Calu3 (cell line): ENCODE measurements around the gene ADAMTS10. TPM values are rescaled to one million over a fixed set of nuclear protein-coding genes. Genes with fewer than 3 reads are reported as not detected.
A peak's percentile ranks its signal among the peaks of the same experiment; 100 is the strongest.
"Not testable (repeated sequence)": the region's sequence is repeated elsewhere in the genome, so short reads cannot be mapped to it uniquely, and the experiment has no call there.

Source experiments
- BruUV-seq: library from RNA; stranded (reverse); fragments of 400-500 nt; replicated peaks from 2 replicates; lab custom pipeline; 2021; lab: Mats Ljungman, UMichigan
- CTCF ChIA-PET: fragments of 300-600 bp; sonication (Branson Sonifier 250); formaldehyde crosslinking; loops from one replicate; lab custom pipeline; 2022; ENCODE audit warnings: antibody characterized with exemption; lab: Charles Lee
- DNase-seq: peaks from one replicate; pipeline ENCODE4 v3.0.0; 2022
- H3K27ac Mint-ChIP-seq: one replicate; pipeline ENCODE4 v1.8.0; 2022; ENCODE audit warnings: mixed read lengths; ENCODE audit not compliant: unreplicated experiment
- H3K27me3 Mint-ChIP-seq: one replicate; pipeline ENCODE4 v1.8.0; 2022; ENCODE audit warnings: mixed read lengths; ENCODE audit not compliant: unreplicated experiment
- H3K36me3 Mint-ChIP-seq: one replicate; pipeline ENCODE4 v1.8.0; 2022; ENCODE audit warnings: mild to moderate bottlenecking, moderate library complexity, mixed read lengths; ENCODE audit not compliant: insufficient read depth, unreplicated experiment
- H3K4me1 Mint-ChIP-seq: one replicate; pipeline ENCODE4 v1.8.0; 2022; ENCODE audit warnings: mild to moderate bottlenecking, low read depth, mixed read lengths; ENCODE audit not compliant: unreplicated experiment
- H3K4me3 Mint-ChIP-seq: one replicate; pipeline ENCODE4 v1.8.0; 2022; ENCODE audit warnings: mild to moderate bottlenecking, low read depth, moderate library complexity, mixed read lengths; ENCODE audit not compliant: unreplicated experiment
- H3K9me3 Mint-ChIP-seq: one replicate; pipeline ENCODE4 v1.8.0; 2022; ENCODE audit warnings: low read depth, mixed read lengths; ENCODE audit not compliant: unreplicated experiment
- CTCF ChIP-seq: fragments of 200-600 bp; IDR thresholded peaks from one replicate; pipeline ENCODE4 v1.8.0; 2022; ENCODE audit warnings: antibody characterized with exemption; ENCODE audit not compliant: unreplicated experiment
- intact Hi-C: fragments of 100-400 bp; cut with micrococcal nuclease; formaldehyde crosslinking; loops from one replicate; pipeline ENCODE4 v1.10.0; 2022; ENCODE audit not compliant: unreplicated experiment
- total RNA-seq: library from RNA; stranded (reverse); gene quantifications from 2 replicates; pipeline ENCODE4 v1.2.3, GENCODE V29; 2022

Gene ADAMTS10
- total RNA-seq, 1 experiment from 2014 or later, result not detected

- DNase-seq, result no peak
- TF ChIP-seq CTCF, result no peak
- no TSS peak for BruUV-seq
- Mint-ChIP-seq H3K27me3 (peaks cover 43% of the 10 kb centered on the region), H3K4me3 (no peak overlapping the region), H3K4me1 (no peaks in the 10 kb centered on the region), H3K9me3 (no peaks in the 10 kb centered on the region), H3K36me3 (no peaks in the 10 kb centered on the region), H3K27ac (no peak overlapping the region)
- intact Hi-C loops, result no loop called here
- CTCF ChIA-PET, result no interaction called here
Measured at GRCh38 chr19:8617984-8618383, 7.5 kb upstream of the ADAMTS10 start.

GRCh38 chr19:8617325-8617724, 6.8 kb upstream of the ADAMTS10 start:
- H3K9me3 Mint-ChIP-seq, CTCF ChIA-PET, DNase-seq, H3K36me3 Mint-ChIP-seq, H3K4me3 Mint-ChIP-seq, H3K4me1 Mint-ChIP-seq, intact Hi-C loops, BruUV-seq, H3K27ac Mint-ChIP-seq: not testable (repeated sequence)
- H3K27me3 Mint-ChIP-seq, result peaks cover 43% of the 10 kb centered on the region

- no TSS peak for BruUV-seq
- no peak overlapping the region for H3K27ac Mint-ChIP-seq
- H3K4me3 Mint-ChIP-seq, result no peak overlapping the region
- intact Hi-C loops, result no loop called here
- no peak for DNase-seq
- no peaks in the 10 kb centered on the region for H3K9me3 Mint-ChIP-seq
- CTCF ChIA-PET, result no interaction called here
- TF ChIP-seq CTCF, result no peak
- peaks cover 43% of the 10 kb centered on the region for H3K27me3 Mint-ChIP-seq
- H3K4me1 Mint-ChIP-seq, result no peaks in the 10 kb centered on the region
- no peaks in the 10 kb centered on the region for H3K36me3 Mint-ChIP-seq
Measured at GRCh38 chr19:8616861-8617260, 6.3 kb upstream of the ADAMTS10 start.

GRCh38 chr19:8615813-8616596, 5.5 kb upstream of the ADAMTS10 start:
- H3K4me1 Mint-ChIP-seq, result no peaks in the 10 kb centered on the region
- intact Hi-C loops, result no loop called here
- no peaks in the 10 kb centered on the region for H3K9me3 Mint-ChIP-seq
- peaks cover 39% of the 10 kb centered on the region for H3K27me3 Mint-ChIP-seq
- H3K27ac Mint-ChIP-seq, result no peak overlapping the region
- H3K36me3 Mint-ChIP-seq, result no peaks in the 10 kb centered on the region
- peak; percentile 61 for DNase-seq
- BruUV-seq, result no TSS peak
- CTCF ChIA-PET, result interaction anchor here (0.7 kb wide), 2 partner anchors 26 to 255 kb away, joined by 4 read pairs; no protein-coding TSS in a partner anchor
- no peak overlapping the region for H3K4me3 Mint-ChIP-seq
- TF ChIP-seq CTCF, result peak; percentile 81

- Mint-ChIP-seq H3K27me3 (peaks cover 36% of the 10 kb centered on the region), H3K27ac (no peak overlapping the region), H3K4me1 (peaks cover 5% of the 10 kb centered on the region), H3K9me3 (no peaks in the 10 kb centered on the region), H3K4me3 (no peak overlapping the region), H3K36me3 (peaks cover 5% of the 10 kb centered on the region)
- no peak for DNase-seq
- no TSS peak for BruUV-seq
- no peak for TF ChIP-seq CTCF
- intact Hi-C loops, result no loop called here
- CTCF ChIA-PET, result interaction anchor here (0.7 kb wide), 1 partner anchor 27 kb away, joined by 4 read pairs; no protein-coding TSS in a partner anchor
Measured at GRCh38 chr19:8615024-8615423, 4.5 kb upstream of the ADAMTS10 start.
